Islet of Langerhans (tissue), 1 donor: ENCODE measurements around the gene ZC2HC1C.
"Not testable (repeated sequence)": the region's sequence is repeated elsewhere in the genome, so short reads cannot be mapped to it uniquely, and the experiment has no call there.

Source experiments
- FAIRE-seq: peaks from one replicate; lab custom pipeline; 2011; peaks lifted over from hg19 to GRCh38; lab: Jason Lieb, UNC

The ZC2HC1C gene

GRCh38 chr14:75059642-75060041 is 9.8 kb upstream of the ZC2HC1C start:
- no peak for FAIRE-seq

- FAIRE-seq: no peak
These were observed 9.0 kb upstream of the ZC2HC1C start for GRCh38 chr14:75060420-75060819.

- no peak for FAIRE-seq
These were observed 6.4 kb upstream of the ZC2HC1C start for GRCh38 chr14:75063013-75063412.

- no peak for FAIRE-seq
These were observed 5.8 kb upstream of the ZC2HC1C start, which contains the start of gene ACYP1 for GRCh38 chr14:75063491-75064204. TSS of gene ACYP1 (minus strand) at chr14:75064024. CDS start at chr14:75063553, 471 bp downstream.

- FAIRE-seq: no peak
These were observed 5.3 kb upstream of the ZC2HC1C start for GRCh38 chr14:75064205-75064567.

GRCh38 chr14:75066691-75067090 is 2.8 kb upstream of the ZC2HC1C start:
- no peak for FAIRE-seq

- no peak for FAIRE-seq
These were observed 2.2 kb upstream of the ZC2HC1C start for GRCh38 chr14:75067212-75067611.

GRCh38 chr14:75067765-75068164 is 1.7 kb upstream of the ZC2HC1C start:
- not testable (repeated sequence) for FAIRE-seq

GRCh38 chr14:75068294-75069120 is 934 bp upstream of the ZC2HC1C start:
- FAIRE-seq: peak; percentile 41

GRCh38 chr14:75069811-75070145 is 337 bp downstream of the ZC2HC1C start:
- FAIRE-seq: no peak

- FAIRE-seq: no peak
These were observed 942 bp downstream of the ZC2HC1C start for GRCh38 chr14:75070383-75070782.

GRCh38 chr14:75077794-75078193 is 8.4 kb downstream of the ZC2HC1C start:
- no peak for FAIRE-seq

GRCh38 chr14:75079521-75079920 is 10.1 kb downstream of the ZC2HC1C start:
- FAIRE-seq: no peak

- no peak for FAIRE-seq
These were observed 12.3 kb downstream of the ZC2HC1C start for GRCh38 chr14:75081660-75082229.

GRCh38 chr14:75083271-75083670 is 13.8 kb downstream of the ZC2HC1C start:
- FAIRE-seq: no peak

GRCh38 chr14:75084513-75084912 is 15.1 kb downstream of the ZC2HC1C start:
- no peak for FAIRE-seq

- FAIRE-seq: no peak
These were observed 18.7 kb downstream of the ZC2HC1C start for GRCh38 chr14:75088153-75088552.

- FAIRE-seq: peak; percentile 72
These were observed 19.3 kb downstream of the ZC2HC1C start for GRCh38 chr14:75088566-75089373.

GRCh38 chr14:75090353-75090752 is 20.9 kb downstream of the ZC2HC1C start:
- FAIRE-seq: no peak

- FAIRE-seq: no peak
These were observed 21.8 kb downstream of the ZC2HC1C start for GRCh38 chr14:75091251-75091650.

- peak; percentile 24 for FAIRE-seq
These were observed 23.3 kb downstream of the ZC2HC1C start for GRCh38 chr14:75092698-75093097.

GRCh38 chr14:75094896-75095295 is 25.5 kb downstream of the ZC2HC1C start:
- FAIRE-seq: no peak

- FAIRE-seq: no peak
These were observed 26.2 kb downstream of the ZC2HC1C start for GRCh38 chr14:75095690-75096089.
